ENCODE measurements around the gene HCN2. TPM values are rescaled to one million over a fixed set of nuclear protein-coding genes. Genes with fewer than 3 reads are reported as not detected.

The HCN2 gene
- total RNA-seq, 2 experiments from 2014 or later, result 0.84 to 1.3 TPM

DNA sequence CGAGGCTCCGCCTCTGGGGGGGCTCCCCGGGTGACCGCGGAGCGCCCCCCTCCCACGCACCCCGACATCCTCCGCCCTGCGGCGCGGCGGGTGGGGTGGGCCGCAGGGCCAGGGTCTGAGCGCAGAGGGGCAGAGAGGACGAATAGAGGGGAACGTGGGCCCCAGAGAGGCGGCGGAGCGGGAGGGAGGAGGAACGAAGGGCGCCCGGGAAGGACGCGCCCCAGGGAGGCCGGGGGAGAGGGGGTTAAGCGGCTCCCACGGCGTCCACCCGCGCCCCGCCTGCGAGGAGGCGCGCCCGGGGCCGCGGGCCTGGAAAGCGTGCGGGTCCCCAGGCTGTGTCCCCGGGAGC, 1.0 kb downstream of the HCN2 start:
- Mint-ChIP-seq H3K27me3 (ENCODE audit: low read depth) (peaks cover 22% of the 10 kb centered on the region), H3K36me3 (ENCODE audit: low read depth) (no peaks in the 10 kb centered on the region), H3K27ac (no peak overlapping the region), H3K4me1 (ENCODE audit: low read depth) (peaks cover 2% of the 10 kb centered on the region), H3K4me3 (no peak overlapping the region), H3K9me3 (ENCODE audit: insufficient read depth) (no peaks in the 10 kb centered on the region)
- no peak for ATAC-seq
- POLR2A ChIA-PET, result no interaction called here
- no peak for DNase-seq
- CTCF ChIA-PET, result no interaction called here

DNA sequence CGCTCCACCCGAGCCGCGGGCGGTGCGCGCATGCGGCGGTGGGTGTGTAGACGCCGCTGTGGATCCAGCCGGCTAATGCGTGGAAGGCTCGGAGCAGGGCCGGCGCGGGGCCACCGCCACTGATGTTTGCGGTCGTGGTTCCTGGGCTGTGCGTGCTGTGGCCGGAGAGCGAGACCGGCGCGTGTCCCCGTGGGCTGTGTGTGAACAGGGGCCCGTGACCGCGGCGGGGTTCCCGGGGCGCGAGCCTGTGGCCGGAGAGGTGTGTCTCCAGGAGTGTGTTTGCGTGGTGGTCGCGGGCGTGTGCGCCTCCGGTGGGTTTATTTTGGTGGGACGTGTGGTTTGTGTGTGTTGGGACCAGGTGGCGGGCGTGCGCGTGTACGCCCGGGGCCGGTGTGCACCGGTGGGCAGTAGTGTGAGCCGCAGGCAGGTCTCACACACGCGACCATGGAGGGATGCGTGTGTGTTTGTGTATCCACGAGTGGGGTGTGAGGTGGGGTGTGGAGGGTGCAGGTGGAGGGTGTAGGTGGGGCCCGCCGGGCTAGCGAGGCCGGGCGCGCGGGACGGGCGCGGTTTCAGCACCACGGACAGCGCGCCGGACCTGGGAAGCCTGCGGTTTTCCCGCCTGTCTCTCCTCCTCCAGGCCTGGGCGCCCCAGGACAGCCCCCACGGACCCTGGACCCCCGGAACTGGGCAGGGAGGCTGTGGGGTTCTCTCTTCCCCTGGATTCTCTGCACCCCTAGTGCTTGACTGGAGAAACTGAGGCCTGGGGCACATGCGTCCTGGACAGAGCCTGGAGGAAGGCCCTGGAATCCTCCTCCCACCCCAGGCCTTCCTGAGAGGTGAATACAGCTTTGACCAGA, 1.6 kb downstream of the HCN2 start:
- no peaks in the 10 kb centered on the region for H3K36me3 Mint-ChIP-seq (ENCODE audit: low read depth)
- H3K27ac Mint-ChIP-seq, result no peak overlapping the region

GRCh38 chr19:592101-592500, 2.4 kb downstream of the HCN2 start:
- H3K36me3 Mint-ChIP-seq (ENCODE audit: low read depth), result no peaks in the 10 kb centered on the region
- ATAC-seq (no peak), DNase-seq (no peak)
- no peak overlapping the region for H3K4me3 Mint-ChIP-seq
- POLR2A ChIA-PET, result no interaction called here
- H3K27ac Mint-ChIP-seq, result no peak overlapping the region
- CTCF ChIA-PET, result no interaction called here
- H3K4me1 Mint-ChIP-seq (ENCODE audit: low read depth), result peaks cover 2% of the 10 kb centered on the region
- peaks cover 19% of the 10 kb centered on the region for H3K27me3 Mint-ChIP-seq (ENCODE audit: low read depth)
- no peaks in the 10 kb centered on the region for H3K9me3 Mint-ChIP-seq (ENCODE audit: insufficient read depth)

More for the DNA sequence above, 1.6 kb downstream of the HCN2 start:
- Mint-ChIP-seq H3K4me1 (ENCODE audit: low read depth) (peaks cover 2% of the 10 kb centered on the region), H3K4me3 (peak overlapping the region; percentile 31), H3K27me3 (ENCODE audit: low read depth) (peaks cover 22% of the 10 kb centered on the region), H3K9me3 (ENCODE audit: insufficient read depth) (no peaks in the 10 kb centered on the region)
- DNase-seq, result no peak
- ChIA-PET CTCF (no interaction called here), POLR2A (no interaction called here)
- no peak for ATAC-seq

DNA sequence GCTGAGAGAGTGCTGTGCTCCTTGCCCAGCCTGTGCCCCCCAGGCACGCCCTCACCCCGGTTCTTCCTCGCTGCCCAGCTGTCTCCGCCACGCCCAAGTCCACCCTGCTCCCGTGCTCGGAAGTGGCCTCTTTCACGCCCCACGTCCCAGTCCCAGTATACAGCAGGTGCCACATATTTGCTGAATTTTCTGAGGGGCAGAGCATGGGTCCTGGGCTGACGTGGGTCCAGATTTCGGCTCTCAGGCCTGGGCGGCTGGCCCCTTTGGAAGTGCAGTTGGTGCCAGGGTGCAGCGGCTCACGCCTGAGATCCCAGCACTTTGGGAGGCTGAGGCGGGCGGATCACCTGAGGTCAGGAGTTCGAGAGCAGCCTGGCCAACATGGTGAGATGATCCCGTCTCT, 3.4 kb downstream of the HCN2 start:
- DNase-seq (no peak), ATAC-seq (no peak)
- Mint-ChIP-seq H3K27me3 (ENCODE audit: low read depth) (peaks cover 17% of the 10 kb centered on the region), H3K27ac (no peak overlapping the region), H3K36me3 (ENCODE audit: low read depth) (no peaks in the 10 kb centered on the region), H3K9me3 (ENCODE audit: insufficient read depth) (no peaks in the 10 kb centered on the region), H3K4me3 (no peak overlapping the region), H3K4me1 (ENCODE audit: low read depth) (peaks cover 2% of the 10 kb centered on the region)
- CTCF ChIA-PET, result interaction anchor here (2.8 kb wide), 1 partner anchor 9 kb away, joined by 6 read pairs; no protein-coding TSS in a partner anchor
- POLR2A ChIA-PET, result no interaction called here

GRCh38 chr19:593505-593904, 3.8 kb downstream of the HCN2 start:
- no peak for ATAC-seq
- CTCF ChIA-PET, result interaction anchor here (2.8 kb wide), 1 partner anchor 9 kb away, joined by 6 read pairs; no protein-coding TSS in a partner anchor
- POLR2A ChIA-PET, result no interaction called here

DNA sequence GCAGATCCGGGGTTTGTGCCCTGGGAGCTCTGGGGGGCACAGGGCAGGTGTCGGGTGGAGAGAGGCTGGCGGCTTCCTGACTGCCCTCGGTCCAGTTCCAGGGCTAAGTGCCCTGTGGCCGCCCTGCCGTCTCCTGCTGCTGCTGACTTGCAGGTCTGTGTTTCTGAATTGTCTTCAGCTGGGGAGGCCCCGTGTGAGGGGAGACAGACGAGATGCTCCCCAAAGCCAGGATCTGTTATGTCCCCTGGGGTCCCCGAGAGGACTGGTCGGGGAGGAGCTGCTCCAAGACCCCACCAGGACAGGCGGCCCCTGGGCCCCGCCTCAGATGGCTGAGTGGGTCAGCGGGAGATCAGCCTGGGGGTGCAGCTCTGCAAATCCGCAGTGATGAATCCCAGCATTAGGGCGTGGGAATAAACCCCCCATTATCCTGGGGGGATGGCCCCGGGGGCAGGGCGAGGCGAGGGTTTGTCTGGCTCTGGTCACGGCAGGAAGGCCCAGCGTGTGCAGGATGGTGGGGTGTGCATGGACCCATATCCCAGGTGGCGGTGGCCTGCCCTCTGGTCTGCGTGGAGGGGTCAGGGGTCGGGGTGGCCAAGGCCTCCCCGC, 4.7 kb downstream of the HCN2 start:
- ATAC-seq (no peak), DNase-seq (no peak)
- Mint-ChIP-seq H3K27me3 (ENCODE audit: low read depth) (peaks cover 8% of the 10 kb centered on the region), H3K4me1 (ENCODE audit: low read depth) (peaks cover 2% of the 10 kb centered on the region), H3K36me3 (ENCODE audit: low read depth) (no peaks in the 10 kb centered on the region), H3K27ac (no peak overlapping the region), H3K9me3 (ENCODE audit: insufficient read depth) (no peaks in the 10 kb centered on the region), H3K4me3 (no peak overlapping the region)
- ChIA-PET CTCF (interaction anchor here (2.8 kb wide), 1 partner anchor 10 kb away, joined by 6 read pairs; no protein-coding TSS in a partner anchor), POLR2A (no interaction called here)

More at GRCh38 chr19:593505-593904, 3.8 kb downstream of the HCN2 start:
- Mint-ChIP-seq H3K9me3 (ENCODE audit: insufficient read depth) (no peaks in the 10 kb centered on the region), H3K4me1 (ENCODE audit: low read depth) (peaks cover 2% of the 10 kb centered on the region), H3K36me3 (ENCODE audit: low read depth) (no peaks in the 10 kb centered on the region), H3K27me3 (ENCODE audit: low read depth) (peaks cover 14% of the 10 kb centered on the region), H3K4me3 (no peak overlapping the region), H3K27ac (no peak overlapping the region)
- no peak for DNase-seq

DNA sequence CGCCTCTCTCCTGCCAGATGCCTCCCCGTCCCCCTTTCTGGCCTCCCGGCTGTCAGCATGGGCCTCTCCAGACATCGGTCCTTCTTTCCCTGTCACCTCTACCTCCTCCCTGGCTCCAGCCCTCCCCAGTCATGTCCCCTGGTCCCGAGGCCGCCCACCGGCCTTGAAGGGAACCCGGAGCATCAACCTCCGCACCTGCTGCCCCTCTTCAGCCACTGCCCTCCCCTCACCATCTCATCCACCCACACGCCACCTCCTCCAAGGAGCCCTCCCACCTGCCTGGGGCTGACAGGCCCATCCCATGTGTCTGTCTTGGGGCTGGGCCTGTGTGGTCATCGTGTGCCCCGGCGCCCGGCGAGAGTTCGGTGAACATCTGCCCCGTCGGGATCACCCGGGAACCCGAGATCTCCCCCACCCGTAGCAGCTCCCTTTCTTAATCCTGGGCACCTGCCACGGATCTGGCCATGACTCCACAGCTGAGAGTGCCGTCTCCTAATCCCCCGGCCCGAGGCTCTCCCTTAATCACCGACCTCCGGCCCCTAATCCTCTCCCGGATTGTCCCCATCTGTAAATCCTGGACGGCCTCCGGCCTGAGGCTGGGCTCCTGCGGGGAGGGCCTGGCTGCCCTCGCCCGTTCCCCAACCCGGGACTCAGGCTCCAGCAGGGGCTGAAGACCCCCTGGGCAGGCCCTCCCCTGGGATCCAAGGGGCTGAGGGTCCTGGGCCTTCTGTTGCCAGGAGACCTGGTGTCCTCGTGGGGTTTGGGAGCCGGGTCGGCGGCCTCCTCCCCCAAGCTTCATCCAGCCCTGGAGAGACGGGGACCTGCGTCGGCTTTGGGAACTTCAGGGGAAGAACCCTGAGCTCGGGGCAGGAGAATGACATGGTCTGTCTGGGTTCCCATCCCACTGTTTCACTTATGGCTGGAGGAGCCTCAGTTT, 5.9 kb downstream of the HCN2 start:
- Mint-ChIP-seq H3K36me3 (ENCODE audit: low read depth) (no peaks in the 10 kb centered on the region), H3K9me3 (ENCODE audit: insufficient read depth) (no peaks in the 10 kb centered on the region), H3K4me1 (ENCODE audit: low read depth) (peaks cover 2% of the 10 kb centered on the region), H3K27me3 (ENCODE audit: low read depth) (peaks cover 8% of the 10 kb centered on the region), H3K4me3 (no peak overlapping the region), H3K27ac (no peak overlapping the region)
- POLR2A ChIA-PET, result no interaction called here
- no peak for ATAC-seq
- CTCF ChIA-PET, result interaction anchor here (2.8 kb wide), 1 partner anchor 11 kb away, joined by 6 read pairs; no protein-coding TSS in a partner anchor
- no peak for DNase-seq

GRCh38 chr19:596263-596655, 6.6 kb downstream of the HCN2 start:
- Mint-ChIP-seq H3K4me1 (ENCODE audit: low read depth) (peaks cover under 1% of the 10 kb centered on the region), H3K4me3 (no peak overlapping the region), H3K36me3 (ENCODE audit: low read depth) (no peaks in the 10 kb centered on the region), H3K27me3 (ENCODE audit: low read depth) (peaks cover 5% of the 10 kb centered on the region), H3K9me3 (ENCODE audit: insufficient read depth) (no peaks in the 10 kb centered on the region), H3K27ac (no peak overlapping the region)
- DNase-seq, result no peak
- no peak for ATAC-seq
- CTCF ChIA-PET, result no interaction called here
- POLR2A ChIA-PET, result no interaction called here

- Mint-ChIP-seq H3K4me3 (no peak overlapping the region), H3K27me3 (ENCODE audit: low read depth) (peaks cover 3% of the 10 kb centered on the region), H3K27ac (no peak overlapping the region), H3K36me3 (ENCODE audit: low read depth) (no peaks in the 10 kb centered on the region), H3K4me1 (ENCODE audit: low read depth) (no peaks in the 10 kb centered on the region), H3K9me3 (ENCODE audit: insufficient read depth) (no peaks in the 10 kb centered on the region)
- no peak for ATAC-seq
- CTCF ChIA-PET, result no interaction called here
- POLR2A ChIA-PET, result interaction anchor here (0.7 kb wide), 1 partner anchor 1643 kb away, joined by 3 read pairs; no protein-coding TSS in a partner anchor
- DNase-seq, result no peak
Measured at GRCh38 chr19:597406-598315, 8.0 kb downstream of the HCN2 start.

- Mint-ChIP-seq H3K4me1 (ENCODE audit: low read depth) (no peaks in the 10 kb centered on the region), H3K27ac (no peak overlapping the region), H3K9me3 (ENCODE audit: insufficient read depth) (no peaks in the 10 kb centered on the region), H3K4me3 (no peak overlapping the region), H3K27me3 (ENCODE audit: low read depth) (no peaks in the 10 kb centered on the region), H3K36me3 (ENCODE audit: low read depth) (no peaks in the 10 kb centered on the region)
- POLR2A ChIA-PET, result no interaction called here
- ATAC-seq (no peak), DNase-seq (no peak)
- CTCF ChIA-PET, result no interaction called here
Measured at GRCh38 chr19:601310-601709, 11.6 kb downstream of the HCN2 start.

DNA sequence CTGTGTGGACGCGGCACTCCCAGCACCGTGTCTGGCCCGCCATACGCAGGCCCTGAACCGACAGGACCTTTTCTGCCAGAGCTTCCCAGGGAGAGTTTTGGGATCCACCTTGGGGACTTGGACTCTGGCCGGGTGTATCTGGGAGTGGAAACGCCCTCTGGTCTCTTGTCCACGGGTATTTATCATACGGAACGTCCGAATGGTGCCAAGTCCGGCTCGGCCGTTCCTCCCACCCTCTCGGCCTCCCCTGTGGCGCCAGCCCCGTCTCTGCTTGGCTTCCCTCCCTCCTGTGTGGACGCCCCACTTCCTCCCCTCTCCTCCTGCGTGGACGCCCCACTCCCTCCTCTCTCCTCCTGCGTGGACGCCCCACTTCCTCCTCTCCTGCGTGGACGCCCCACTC, 12.1 kb downstream of the HCN2 start:
- Mint-ChIP-seq H3K27me3 (ENCODE audit: low read depth) (no peaks in the 10 kb centered on the region), H3K4me1 (ENCODE audit: low read depth) (no peaks in the 10 kb centered on the region), H3K27ac (no peak overlapping the region), H3K36me3 (ENCODE audit: low read depth) (no peaks in the 10 kb centered on the region), H3K9me3 (ENCODE audit: insufficient read depth) (no peaks in the 10 kb centered on the region), H3K4me3 (no peak overlapping the region)
- DNase-seq (no peak), ATAC-seq (no peak)
- ChIA-PET CTCF (no interaction called here), POLR2A (no interaction called here)
